MCF 10A (cell line): ENCODE results near the gene CCDC40. TPM values are rescaled to one million over a fixed set of nuclear protein-coding genes. Genes with fewer than 3 reads are reported as not detected.

ENCODE experiments used
- BruUV-seq: library from RNA; stranded (reverse); fragments of 400-500 nt; replicated peaks from 2 replicates; lab custom pipeline; 2021; lab: Mats Ljungman, UMichigan
- CTCF ChIA-PET: fragments of 300-600 bp; sonication (Branson Sonifier 250); formaldehyde crosslinking; extraction: SDS; loops from one replicate; lab custom pipeline; 2021; ENCODE audit warnings: antibody characterized with exemption, inconsistent platforms; lab: Yijun Ruan, JAX
- POLR2A ChIA-PET: fragments of 300-600, 350-650 bp; sonication (Branson Sonifier 250); formaldehyde crosslinking; extraction: SDS; loops from one replicate; lab custom pipeline; 2020; ENCODE audit warnings: antibody characterized with exemption, inconsistent platforms; lab: Yijun Ruan, JAX
- DNase-seq: peaks from one replicate; pipeline ENCODE4 v3.0.0-alpha.2; 2018; ENCODE audit not compliant: unreplicated experiment
- H3K27ac Mint-ChIP-seq: one replicate; pipeline ENCODE4 v1.8.0; 2022; ENCODE audit warnings: mild to moderate bottlenecking, low read depth, mixed read lengths; ENCODE audit not compliant: unreplicated experiment
- H3K27me3 Mint-ChIP-seq: one replicate; pipeline ENCODE4 v1.8.0; 2022; ENCODE audit warnings: mixed read lengths; ENCODE audit not compliant: insufficient read depth, unreplicated experiment
- H3K36me3 Mint-ChIP-seq: one replicate; pipeline ENCODE4 v1.8.0; 2022; ENCODE audit warnings: mild to moderate bottlenecking, moderate library complexity, mixed read lengths; ENCODE audit not compliant: insufficient read depth, unreplicated experiment
- H3K4me1 Mint-ChIP-seq: one replicate; pipeline ENCODE4 v1.8.0; 2022; ENCODE audit warnings: mixed read lengths; ENCODE audit not compliant: insufficient read depth, unreplicated experiment
- H3K4me3 Mint-ChIP-seq: one replicate; pipeline ENCODE4 v1.8.0; 2022; ENCODE audit warnings: mild to moderate bottlenecking, moderate library complexity, mixed read lengths; ENCODE audit not compliant: unreplicated experiment
- H3K9me3 Mint-ChIP-seq: one replicate; pipeline ENCODE4 v1.8.0; 2022; ENCODE audit warnings: mixed read lengths; ENCODE audit not compliant: unreplicated experiment
- intact Hi-C: fragments of 100-400 bp; cut with micrococcal nuclease; formaldehyde crosslinking; loops from 2 replicates; pipeline ENCODE4 v1.14.1; 2022
- total RNA-seq: library from RNA; stranded (reverse); gene quantifications from 2 replicates; pipeline ENCODE4 v1.2.3, GENCODE V29; 2022
- TF ChIP-seq, protein P1 (sequence below): fragments of 200-600 bp; IDR thresholded peaks from one replicate; pipeline ENCODE4 v1.8.0; 2022; ENCODE audit warnings: antibody characterized with exemption, mild to moderate bottlenecking; ENCODE audit not compliant: unreplicated experiment

Gene CCDC40
- total RNA-seq, 1 experiment from 2014 or later: 4.1 TPM

DNA sequence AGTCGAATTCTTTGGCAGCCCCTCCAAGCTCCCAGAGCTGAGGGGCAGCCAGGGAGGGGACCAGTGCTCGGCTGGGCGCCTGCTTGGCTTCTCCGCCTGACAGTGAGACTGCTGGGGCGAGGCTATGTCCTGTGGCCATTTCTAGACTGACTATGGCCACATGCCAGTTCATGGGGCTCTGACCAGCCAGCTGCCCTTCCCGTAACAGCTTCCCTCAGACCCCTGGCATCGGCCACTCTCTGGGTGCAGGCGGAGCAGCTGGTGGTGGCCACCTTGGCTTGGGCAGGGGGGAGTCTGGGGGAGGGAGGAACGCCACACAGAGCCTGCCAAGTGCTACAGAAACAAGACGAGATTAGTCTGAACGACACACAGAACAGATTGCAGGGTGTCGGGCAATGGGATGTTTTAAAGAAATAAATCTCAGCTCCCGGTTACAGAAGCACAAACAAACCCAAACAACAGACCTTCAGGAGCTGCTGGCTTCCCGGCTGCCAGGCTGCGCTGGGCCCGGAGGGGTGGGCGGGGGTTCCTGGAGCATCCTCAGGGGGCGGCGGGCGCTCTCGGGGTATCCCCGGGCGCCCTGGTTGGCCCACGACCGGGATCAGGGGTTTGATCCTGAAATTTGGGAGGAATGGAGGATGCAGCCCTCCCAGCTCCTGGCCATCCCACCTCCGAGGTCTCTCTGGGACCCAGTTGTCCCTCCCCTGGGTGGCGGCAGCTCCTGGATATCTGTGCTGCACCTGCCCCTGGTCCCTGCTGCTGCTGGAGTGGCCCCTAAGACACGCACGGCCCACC lies 35.3 kb upstream of the CCDC40 start:
- H3K27ac Mint-ChIP-seq: no peak overlapping the region
- ChIA-PET POLR2A (interaction anchor here (0.5 kb wide), 1 partner anchor 1153 kb away, joined by 3 read pairs; no protein-coding TSS in a partner anchor), CTCF (interaction anchor here (0.6 kb wide), 1 partner anchor 60 kb away, joined by 5 read pairs; no protein-coding TSS in a partner anchor)
- no peaks in the 10 kb centered on the region for H3K9me3 Mint-ChIP-seq
- peaks cover 5% of the 10 kb centered on the region for H3K4me1 Mint-ChIP-seq
- no peaks in the 10 kb centered on the region for H3K27me3 Mint-ChIP-seq
- peaks cover 18% of the 10 kb centered on the region for H3K36me3 Mint-ChIP-seq
- no peak overlapping the region for H3K4me3 Mint-ChIP-seq
- no peak for DNase-seq
- TF ChIP-seq, protein P1, sequence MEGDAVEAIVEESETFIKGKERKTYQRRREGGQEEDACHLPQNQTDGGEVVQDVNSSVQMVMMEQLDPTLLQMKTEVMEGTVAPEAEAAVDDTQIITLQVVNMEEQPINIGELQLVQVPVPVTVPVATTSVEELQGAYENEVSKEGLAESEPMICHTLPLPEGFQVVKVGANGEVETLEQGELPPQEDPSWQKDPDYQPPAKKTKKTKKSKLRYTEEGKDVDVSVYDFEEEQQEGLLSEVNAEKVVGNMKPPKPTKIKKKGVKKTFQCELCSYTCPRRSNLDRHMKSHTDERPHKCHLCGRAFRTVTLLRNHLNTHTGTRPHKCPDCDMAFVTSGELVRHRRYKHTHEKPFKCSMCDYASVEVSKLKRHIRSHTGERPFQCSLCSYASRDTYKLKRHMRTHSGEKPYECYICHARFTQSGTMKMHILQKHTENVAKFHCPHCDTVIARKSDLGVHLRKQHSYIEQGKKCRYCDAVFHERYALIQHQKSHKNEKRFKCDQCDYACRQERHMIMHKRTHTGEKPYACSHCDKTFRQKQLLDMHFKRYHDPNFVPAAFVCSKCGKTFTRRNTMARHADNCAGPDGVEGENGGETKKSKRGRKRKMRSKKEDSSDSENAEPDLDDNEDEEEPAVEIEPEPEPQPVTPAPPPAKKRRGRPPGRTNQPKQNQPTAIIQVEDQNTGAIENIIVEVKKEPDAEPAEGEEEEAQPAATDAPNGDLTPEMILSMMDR: no peak
- BruUV-seq: no TSS peak
- intact Hi-C loops: no loop called here

DNA sequence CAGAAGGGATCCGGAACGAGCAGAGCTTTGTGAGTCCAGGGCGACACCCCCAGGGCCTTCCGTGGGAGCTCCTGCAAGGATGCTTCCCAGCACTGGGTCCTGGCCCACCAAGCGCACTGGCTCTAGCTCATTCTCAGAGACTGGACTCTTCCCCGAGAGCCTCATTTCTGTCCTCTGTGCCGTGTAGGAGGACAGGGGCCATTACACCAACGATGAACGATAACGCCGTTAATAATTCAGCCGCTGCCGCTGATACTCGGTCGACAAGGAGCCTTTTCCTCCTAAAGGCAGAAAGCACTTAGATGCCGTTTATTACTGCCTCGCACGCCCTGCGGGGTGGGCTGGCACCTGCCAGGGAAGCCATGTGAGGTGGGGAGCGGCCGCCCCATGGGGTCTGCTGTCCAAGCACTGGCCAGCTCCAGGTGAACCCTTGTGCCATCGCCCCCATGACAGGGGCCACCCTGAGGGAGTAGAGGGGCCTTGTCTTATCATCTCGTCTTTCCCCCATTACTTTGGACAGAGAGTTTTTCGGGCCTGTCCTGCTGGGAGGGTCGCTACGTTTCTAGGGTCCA lies 34.3 kb upstream of the CCDC40 start:
- ChIA-PET CTCF (interaction anchor here (0.5 to 0.6 kb wide), 2 partner anchors 57 to 61 kb away, joined by 3 to 5 read pairs; no protein-coding TSS in a partner anchor), POLR2A (interaction anchor here (0.5 kb wide), 1 partner anchor 1152 kb away, joined by 3 read pairs; no protein-coding TSS in a partner anchor)
- H3K4me3 Mint-ChIP-seq: no peak overlapping the region
- intact Hi-C loops: no loop called here
- TF ChIP-seq, protein P1: no peak
- H3K27ac Mint-ChIP-seq: no peak overlapping the region
- H3K4me1 Mint-ChIP-seq: peaks cover 7% of the 10 kb centered on the region
- no peaks in the 10 kb centered on the region for H3K9me3 Mint-ChIP-seq
- H3K36me3 Mint-ChIP-seq: peaks cover 18% of the 10 kb centered on the region
- H3K27me3 Mint-ChIP-seq: no peaks in the 10 kb centered on the region
- no peak for DNase-seq
- no TSS peak for BruUV-seq

DNA sequence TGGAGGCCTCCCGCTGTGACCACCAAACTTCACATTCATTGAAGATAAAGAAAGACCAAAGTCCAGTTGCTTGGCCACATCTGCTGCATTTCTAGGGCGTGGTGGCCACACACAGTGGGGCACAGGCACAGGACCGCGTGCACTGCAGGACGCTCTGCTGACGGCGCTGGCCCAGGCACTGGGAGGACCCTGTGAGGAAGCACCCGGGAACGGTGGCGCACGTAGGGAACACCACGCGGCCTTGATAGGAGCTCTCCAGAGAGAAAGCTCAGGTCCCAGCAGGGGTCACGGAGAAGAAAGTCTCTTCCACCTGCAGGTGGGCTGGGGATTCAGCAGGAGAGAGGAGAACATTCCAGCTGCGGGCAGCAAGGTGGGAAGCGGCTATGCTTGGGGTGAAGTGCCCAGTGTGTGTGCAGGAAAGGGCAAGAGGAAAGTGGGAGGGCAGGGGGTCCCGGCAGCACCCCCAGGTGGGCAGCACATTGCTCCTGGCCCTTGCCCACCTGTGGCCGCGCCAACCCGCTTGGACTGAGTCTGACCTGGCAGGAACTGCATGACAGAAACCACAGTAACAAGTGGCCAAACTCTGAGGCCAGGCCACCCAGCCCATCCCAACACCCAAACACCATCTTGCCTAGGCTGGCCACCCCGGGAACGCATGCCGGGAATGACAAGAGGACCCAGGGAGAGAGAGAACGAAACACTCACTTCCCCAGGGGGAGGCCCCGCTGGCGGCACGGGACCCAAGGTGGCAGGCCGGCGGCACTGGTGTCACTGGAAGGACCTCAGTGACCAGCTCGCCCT lies 33.6 kb upstream of the CCDC40 start:
- no peak overlapping the region for H3K4me3 Mint-ChIP-seq
- ChIA-PET CTCF (interaction anchor here (0.5 to 2.1 kb wide), 3 partner anchors 57 to 125 kb away, joined by 3 to 6 read pairs (median 3); no protein-coding TSS in a partner anchor), POLR2A (interaction anchor here (0.5 kb wide), 1 partner anchor 44 kb away, joined by 4 read pairs; no protein-coding TSS in a partner anchor)
- H3K27me3 Mint-ChIP-seq: no peaks in the 10 kb centered on the region
- peaks cover 18% of the 10 kb centered on the region for H3K36me3 Mint-ChIP-seq
- BruUV-seq: no TSS peak
- no peaks in the 10 kb centered on the region for H3K9me3 Mint-ChIP-seq
- TF ChIP-seq, protein P1: no peak
- DNase-seq: no peak
- intact Hi-C loops: no loop called here
- H3K27ac Mint-ChIP-seq: no peak overlapping the region
- H3K4me1 Mint-ChIP-seq: peaks cover 7% of the 10 kb centered on the region
